Activated CD4-positive, alpha-beta T cell treated with anti-CD3 and anti-CD28 coated beads, Interleukin-10, Interleukin-2, amounts not matched to agents 100 ng/mL and 50 ng/mL, durations not matched to agents 16 hours and 8 hours (primary cell): ENCODE data around the gene RNFT2.

Experiments used
- DNase-seq: peaks from one replicate; pipeline ENCODE4 v3.0.0-alpha.2; 2020

RNFT2 gene

GRCh38 chr12:116839287-116839830 is 101.2 kb downstream of the RNFT2 start:
- DNase-seq, result no peak

GRCh38 chr12:116843085-116843484 is 105.0 kb downstream of the RNFT2 start:
- DNase-seq, result no peak

DNA sequence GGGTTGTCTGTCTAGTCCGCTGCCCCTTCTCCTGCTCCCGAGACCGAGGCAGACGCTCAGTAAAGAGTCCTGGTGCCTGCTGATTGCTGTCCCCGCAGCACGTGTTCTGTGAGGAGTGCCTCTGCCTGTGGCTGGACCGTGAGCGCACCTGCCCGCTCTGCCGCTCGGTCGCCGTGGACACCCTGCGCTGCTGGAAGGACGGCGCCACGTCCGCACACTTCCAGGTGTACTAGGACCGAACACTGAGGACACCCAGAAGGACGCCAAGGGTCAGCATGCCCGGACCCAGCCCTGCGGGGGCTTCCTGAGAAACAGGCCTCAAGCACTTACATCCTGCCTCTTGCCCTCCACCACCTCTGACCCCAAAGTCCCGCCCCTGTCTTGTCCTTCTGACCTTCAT is 111.1 kb downstream of the RNFT2 start:
- DNase-seq, result no peak

DNA sequence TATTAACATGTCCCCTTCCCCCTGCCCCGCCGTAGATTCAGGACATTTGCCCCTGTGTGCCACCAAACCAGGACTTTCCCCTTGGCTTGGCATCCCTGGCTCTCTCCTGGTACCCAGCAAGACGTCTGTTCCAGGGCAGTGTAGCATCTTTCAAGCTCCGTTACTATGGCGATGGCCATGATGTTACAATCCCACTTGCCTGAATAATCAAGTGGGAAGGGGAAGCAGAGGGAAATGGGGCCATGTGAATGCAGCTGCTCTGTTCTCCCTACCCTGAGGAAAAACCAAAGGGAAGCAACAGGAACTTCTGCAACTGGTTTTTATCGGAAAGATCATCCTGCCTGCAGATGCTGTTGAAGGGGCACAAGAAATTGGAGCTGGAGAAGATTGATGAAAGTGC is 114.2 kb downstream of the RNFT2 start:
- no peak for DNase-seq

DNA sequence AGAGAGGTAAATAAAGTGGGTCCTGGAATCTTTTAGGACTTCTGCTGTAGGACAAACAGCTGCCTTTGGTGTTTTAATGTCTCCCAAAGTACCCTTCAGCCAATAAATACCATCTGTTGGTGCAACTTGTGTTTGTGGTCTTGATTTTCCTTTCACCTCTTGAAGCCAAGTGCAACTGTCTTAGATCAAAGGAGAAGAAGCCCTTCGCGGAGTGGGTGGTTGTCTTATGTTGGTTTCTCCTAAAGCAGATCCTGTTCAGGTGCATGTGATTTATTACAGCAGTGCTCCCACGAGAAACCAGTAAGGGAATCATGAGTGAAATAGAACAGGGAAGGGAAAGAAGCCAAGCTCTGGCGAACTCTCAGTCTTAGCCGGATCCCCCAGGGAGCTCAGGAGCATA is 115.4 kb downstream of the RNFT2 start:
- DNase-seq, result no peak

DNA sequence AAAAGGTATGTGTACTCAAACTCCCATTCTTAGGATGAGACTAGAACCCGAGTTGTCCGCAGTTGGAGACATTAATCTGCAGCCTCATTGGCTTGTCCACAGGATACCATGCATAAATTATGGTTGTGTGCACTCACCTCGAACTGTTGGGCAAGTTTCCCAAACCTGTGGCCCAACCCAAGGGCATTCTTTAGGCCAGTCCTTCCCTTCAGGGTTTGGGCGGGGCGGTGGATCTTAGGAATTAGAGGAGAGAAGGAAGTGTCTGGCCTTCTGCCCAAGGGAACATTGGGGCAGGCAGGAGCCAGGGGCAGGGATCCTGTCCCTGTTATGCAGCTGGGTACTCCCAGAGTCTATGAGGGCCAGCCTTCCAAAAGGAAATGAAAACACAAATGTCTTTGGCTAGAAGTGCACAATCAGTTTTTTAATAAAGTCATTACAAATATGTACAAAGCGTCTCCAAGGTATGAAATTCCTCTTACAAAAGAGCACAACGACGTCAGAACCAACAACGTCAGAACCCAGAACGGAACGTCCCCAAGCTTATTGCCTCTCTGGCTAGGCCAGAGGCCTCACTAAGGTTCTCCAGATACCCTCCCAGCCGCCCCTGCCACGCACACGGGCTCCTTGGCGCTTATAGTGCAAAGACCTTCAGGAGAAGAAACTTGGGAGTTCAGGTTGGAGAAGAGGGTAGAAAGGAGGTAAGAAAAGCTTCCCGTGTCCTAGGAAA is 117.8 kb downstream of the RNFT2 start:
- no peak for DNase-seq

DNA sequence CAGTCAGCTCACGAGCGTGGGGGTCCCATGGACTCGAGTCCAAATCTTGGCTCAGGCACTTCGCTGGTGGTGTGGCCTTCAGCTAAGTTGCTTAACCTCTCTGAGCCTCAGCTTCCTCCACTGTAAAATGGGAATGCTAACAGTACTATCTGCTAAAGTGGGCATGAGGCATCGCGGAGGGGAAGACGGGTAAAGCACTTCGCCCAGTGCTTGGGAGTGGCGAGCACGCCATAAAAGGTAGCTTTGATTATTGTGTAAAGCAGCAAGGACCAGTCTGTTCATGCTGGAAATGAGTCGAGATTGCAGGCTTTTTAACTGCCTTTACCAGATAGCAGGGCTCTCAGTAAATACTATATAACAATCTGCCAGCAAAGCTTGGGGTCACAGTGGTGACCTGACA is 118.6 kb downstream of the RNFT2 start:
- no peak for DNase-seq

DNA sequence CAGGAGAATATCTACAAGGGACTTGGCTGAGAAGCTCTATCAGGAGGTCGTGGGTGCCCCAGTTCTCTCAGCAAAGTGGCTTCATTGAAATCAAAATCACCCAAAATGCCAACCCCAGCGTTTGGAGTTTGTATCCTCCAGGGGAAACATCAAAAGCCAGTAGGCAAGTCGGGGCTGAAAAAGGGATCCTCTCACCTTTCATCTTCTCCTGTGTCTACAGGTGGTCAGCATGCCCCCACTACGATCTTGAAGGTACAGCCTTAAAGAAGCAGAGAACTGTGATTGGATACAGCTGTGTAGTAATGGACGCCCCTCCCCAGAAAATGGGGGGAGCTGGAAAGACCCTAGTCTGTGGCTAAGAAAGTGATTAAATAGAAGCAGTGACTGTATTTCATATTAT is 121.0 kb downstream of the RNFT2 start:
- DNase-seq, result no peak

DNA sequence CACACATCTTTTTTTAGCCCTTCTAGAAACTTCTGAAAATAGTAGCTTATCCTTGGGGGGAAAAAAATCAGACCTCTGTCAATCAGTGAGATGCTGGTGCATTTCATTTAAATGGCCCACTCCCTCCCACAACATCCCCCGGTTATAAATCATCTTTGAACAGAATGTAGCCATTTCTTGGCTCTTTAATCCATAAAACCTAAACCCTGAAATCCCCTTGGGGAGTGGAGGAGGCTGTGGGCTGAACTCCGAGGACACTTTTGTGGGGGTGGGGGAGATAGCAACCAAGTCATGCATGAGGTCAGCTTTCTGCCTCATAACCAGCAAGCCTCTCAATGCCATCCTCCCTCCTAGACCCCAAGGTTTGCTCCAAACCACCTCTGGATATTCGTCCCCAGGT is 122.1 kb downstream of the RNFT2 start:
- DNase-seq, result no peak

DNA sequence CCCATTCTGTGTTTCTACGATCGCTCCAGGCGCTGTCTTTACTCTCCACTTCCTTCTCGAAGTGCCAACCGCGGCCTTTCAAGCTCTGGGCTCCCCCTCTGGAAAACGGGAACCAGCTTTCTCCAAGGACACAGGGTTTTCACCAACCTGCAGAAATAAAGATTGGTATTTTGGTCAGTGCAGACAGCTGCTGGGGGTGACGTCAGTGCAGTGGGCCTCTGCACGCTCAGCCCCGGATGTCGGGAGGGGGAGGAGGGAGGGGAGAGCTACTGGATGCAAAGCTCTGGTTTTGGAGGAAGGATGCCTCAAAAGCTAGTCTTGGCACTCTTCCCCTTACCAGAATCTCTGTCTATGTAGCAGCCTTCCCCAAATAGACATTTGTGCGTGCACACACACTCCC is 123.2 kb downstream of the RNFT2 start:
- peak; percentile 34 for DNase-seq

DNA sequence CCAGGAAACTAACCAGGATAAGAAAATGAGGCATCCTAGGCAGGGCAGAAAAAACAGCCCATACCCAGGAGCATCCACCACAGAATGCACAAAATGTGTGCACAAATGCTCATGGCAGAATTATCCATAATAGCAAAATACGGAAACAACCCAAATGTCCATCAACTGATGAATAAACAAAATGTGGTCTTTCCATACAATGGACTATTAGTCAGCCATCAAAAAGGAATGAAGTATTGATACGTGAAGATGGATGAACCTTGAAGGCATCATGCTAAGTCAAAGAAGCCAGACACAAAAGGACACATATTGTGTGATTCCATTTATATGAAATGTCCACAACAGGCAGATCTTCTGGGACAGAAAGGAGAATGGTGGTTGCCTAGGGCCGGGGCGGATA is 124.1 kb downstream of the RNFT2 start:
- DNase-seq, result no peak

DNA sequence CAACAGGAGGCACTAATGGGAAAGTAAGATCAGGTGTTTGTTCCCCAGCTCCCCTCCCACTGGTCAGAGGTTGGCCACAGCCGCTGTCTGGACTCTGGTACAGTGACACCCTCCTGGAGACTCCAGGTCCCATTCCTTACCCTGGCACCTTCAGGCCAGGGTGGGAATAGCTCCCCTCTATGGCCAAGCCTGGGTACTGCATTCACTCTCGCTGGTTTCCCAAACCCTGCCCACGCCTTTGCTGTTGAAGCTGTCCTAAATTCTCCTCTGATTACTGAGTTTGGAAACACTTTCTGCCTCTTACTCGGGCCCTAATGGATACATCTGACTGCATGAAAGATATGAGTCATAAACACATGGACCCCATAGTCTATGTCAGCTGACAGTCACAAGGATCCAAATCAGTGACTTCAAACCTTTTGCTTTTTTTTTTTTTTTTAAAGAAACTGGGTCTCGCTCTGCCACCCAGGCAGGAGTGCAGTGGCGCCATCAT is 125.2 kb downstream of the RNFT2 start:
- no peak for DNase-seq

- no peak for DNase-seq
Observed at GRCh38 chr12:116864371-116865160, 126.5 kb downstream of the RNFT2 start.

GRCh38 chr12:116867523-116867922 is 129.4 kb downstream of the RNFT2 start:
- no peak for DNase-seq

DNA sequence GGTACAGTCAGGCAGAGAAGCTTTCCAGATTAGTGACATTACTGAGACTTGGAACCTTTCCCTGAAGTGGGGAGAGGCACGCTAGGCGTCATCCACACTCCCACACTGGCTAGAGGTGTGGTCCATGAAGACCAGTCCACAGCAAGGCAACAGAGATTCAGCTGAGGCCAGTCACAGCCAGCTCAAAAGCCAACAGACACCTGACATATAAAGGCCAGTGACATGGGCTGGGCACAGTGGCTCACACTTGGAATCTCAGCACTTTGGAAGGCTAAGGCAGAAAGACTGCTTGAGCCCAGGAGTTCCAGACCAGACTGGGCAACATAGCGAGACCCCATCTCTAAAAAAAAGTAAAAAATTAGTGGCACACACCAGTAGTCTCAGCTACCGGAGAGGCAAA is 132.2 kb downstream of the RNFT2 start:
- DNase-seq, result no peak

GRCh38 chr12:116874324-116874995 is 136.3 kb downstream of the RNFT2 start:
- no peak for DNase-seq

GRCh38 chr12:116876151-116876869 is 138.2 kb downstream of the RNFT2 start:
- DNase-seq, result no peak

DNA sequence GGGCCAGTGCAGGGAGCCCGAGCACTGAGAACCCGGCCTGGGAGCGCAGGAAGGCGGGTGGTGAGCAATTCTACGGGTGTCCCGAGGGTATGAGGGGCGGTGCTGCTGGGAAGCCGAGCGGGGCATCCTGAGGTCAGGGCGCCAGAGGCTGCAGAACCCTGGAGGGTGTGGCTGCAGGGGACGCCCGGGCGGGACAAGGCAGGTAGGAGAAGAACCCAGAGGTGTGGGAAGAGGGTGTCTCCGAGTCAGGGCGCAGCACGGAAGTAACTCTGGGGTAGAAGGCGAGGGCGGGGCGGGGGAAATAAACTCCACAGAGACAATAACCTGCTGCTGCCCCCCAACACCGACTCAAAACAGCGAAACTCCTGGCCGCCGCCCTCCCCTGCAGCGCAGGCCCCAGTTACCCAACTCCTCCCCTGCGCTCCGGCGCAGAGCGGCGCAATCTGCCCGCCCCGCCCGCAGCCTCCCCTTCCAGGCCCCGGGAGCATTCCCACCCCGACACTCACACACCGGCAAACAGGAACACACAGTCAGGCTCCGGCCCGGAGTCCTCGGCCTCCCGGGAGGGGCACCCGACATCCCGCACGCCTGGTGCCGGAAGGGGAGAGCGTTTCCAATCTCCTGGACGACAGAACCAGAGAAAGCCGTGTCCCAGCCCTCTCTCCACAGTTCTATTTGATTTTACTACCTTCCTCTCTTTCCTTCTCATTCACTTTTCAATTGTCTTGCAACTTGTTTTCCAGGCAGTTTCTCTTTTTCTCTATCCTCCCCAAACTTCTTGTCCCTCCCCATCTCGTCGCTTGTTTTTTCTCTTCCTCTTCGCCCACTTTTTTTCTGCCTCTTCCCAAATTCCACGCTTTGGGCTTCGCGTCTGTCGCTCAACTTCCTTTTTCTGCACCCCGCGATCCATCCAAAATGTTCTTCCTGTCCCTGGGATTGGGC is 140.7 kb downstream of the RNFT2 start:
- no peak for DNase-seq

DNA sequence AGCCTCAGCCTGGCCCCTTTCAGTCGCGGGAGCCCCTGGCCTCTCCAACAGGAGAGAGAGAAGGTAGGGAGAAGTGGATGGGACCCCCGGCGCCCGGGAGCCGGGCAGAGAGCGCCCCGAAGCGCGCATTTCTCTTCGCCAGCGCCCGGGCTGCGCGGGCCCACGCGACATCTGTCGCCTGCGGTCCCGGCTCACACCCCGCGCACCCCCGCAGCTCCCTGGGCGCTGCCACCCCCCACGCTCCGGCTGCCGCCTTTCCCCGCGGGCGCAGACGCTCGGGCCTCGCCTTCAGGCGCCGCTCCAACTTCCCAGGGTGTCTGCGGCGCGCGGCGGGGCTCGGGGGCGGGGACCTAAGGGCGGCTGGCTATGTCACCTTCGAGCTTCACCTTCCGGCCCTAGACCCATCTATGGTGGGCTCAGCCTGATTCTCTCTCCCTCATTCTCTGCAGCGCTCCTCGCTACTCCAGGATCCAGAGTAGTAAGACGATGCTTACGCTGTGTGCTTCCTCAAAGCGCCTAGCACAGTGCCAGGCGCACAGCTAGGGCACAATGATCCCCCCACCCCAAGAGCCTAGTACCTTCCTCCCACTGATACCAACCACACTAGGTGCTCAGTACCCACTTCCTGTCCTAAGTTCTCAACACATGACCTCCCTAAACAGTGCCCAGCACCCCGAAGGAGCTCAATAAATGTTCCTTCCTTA is 141.5 kb downstream of the RNFT2 start:
- DNase-seq, result no peak

- no peak for DNase-seq
Observed at GRCh38 chr12:116880213-116880816, 142.2 kb downstream of the RNFT2 start.
